HG03025 (cell line): ENCODE results near the gene C1RL.
"Not testable (repeated sequence)": the region's sequence is repeated elsewhere in the genome, so short reads cannot be mapped to it uniquely, and the experiment has no call there.

Experiments
- ATAC-seq: cut with Tn5 transposase; IDR thresholded peaks from one replicate; pipeline ENCODE4 v1.9.1; 2021; ENCODE audit warnings: mild to moderate bottlenecking, moderate library complexity; ENCODE audit not compliant: unreplicated experiment, low FRiP score

The C1RL gene

GRCh38 chr12:7068994-7069346 lies 40.0 kb downstream of the C1RL start:
- ATAC-seq, result no peak

DNA sequence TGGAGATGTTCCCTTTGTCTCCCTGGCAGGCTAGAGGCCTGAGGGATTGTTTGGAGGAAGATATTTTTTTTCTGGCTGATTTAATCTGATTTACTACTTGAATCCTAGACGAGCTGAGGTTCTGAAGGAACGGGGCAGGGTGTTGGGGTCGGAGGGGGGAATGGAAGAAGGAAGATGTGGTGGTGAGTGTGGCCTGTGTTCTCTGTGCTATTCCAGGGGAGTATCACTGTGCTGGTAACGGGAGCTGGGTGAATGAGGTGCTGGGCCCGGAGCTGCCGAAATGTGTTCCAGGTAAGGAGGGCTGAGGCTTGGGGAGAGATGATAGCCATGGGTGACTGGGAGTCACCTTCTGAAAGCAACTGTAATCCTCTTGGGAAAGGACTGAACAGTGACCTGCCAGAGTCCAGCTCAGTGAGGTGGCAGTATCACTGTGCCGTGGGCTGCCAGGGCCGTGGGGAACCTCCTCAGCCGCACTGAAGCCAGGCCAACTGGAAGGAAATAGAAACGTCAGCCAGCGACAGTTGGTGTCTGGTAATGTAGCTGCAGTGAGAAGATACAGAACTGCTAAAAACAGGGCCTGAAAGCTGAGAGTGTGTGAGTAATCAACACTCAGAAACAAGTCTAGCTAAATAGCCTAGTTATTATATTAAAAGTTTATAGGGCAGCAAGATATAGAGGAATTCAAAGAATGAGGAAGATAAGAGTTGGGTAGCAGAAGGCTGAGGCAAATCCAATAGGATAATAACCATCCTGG lies 40.6 kb downstream of the C1RL start:
- no peak for ATAC-seq

DNA sequence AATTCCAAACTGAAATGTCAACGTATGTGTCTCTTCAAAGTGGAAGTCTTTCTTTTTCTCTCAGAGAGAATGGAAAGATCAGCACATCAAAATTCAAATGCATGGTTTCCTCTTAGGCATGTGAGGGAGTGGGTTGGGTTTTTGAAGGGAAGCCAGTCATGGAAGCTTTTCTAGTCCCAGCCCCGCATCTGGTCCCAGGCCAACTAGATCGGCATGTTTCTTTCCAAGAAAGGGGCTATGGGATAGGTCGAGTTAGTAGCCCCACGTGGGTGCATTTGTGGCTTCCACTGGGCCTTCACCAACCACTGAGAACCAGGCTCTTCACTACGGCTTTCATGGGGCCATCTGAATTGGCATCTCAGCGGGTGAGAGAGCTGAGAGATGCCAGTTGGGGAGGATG lies 41.9 kb downstream of the C1RL start:
- no peak for ATAC-seq

DNA sequence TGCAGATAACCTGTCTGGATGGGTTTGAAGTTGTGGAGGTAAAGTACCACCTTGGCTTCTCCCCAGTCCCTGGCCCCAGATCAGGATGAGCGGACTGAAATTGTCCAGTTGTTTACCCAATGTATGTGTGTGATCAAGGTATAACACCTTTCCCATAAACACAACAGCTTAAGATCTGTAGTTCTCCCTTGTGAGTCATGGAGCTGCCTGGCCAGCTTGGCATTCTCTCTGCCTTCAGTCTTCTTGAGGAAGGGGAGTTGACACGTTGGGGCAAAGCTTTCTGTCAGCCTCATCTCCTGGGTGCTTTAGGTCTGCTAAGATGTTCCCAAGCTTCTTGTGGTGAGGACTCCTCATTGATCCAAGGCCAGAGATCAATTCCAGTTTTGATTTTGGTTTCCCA lies 42.4 kb downstream of the C1RL start:
- ATAC-seq, result no peak

DNA sequence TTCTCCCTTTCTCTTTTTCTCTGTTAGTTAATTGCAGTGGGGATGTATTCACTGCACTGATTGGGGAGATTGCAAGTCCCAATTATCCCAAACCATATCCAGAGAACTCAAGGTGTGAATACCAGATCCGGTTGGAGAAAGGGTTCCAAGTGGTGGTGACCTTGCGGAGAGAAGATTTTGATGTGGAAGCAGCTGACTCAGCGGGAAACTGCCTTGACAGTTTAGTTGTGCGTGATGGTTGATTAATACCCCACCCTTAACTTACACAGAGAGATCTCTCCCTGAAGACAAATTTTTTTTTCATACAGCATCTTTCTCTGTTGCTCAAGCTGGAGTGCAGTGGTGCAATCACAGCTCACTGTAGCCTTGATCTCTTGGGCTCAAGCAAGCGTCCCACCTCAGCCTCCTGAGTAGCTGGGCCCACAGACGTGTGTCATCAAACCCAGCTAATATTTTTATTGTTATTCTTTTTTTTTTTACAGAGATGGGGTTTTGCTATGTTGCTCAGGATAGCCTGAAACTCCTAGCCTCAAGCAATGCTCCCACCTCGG lies 43.9 kb downstream of the C1RL start:
- ATAC-seq, result no peak

- no peak for ATAC-seq
Observed at GRCh38 chr12:7064516-7064915, 44.5 kb downstream of the C1RL start.

DNA sequence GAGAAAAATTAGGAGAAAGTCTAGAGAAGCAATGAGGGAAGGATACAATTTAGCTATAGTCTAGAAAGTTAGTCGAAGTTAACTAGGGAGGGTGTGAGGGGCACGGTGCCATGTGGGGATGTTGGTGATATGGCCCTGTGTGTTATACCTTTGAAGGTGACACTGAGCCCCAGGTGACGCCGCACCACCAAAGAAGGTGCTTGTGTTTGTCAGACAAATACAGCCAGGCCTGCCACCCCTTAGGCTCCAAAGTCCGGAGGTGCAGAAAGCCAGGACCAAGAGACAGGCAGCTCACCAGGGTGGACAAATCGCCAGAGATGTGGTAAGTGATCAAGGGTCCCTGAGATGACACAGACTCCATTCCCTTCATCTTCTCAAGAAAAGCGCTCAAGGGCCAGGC lies 47.4 kb downstream of the C1RL start:
- ATAC-seq, result no peak

GRCh38 chr12:7061138-7061537 lies 47.9 kb downstream of the C1RL start:
- ATAC-seq, result no peak

- no peak for ATAC-seq
Observed at GRCh38 chr12:7060353-7060954, 48.6 kb downstream of the C1RL start, which contains the start of gene C1S. Gene C1S, plus strand, starts transcription at chr12:7060718. Its CDS starts 1,195 bp downstream, at chr12:7061913.

DNA sequence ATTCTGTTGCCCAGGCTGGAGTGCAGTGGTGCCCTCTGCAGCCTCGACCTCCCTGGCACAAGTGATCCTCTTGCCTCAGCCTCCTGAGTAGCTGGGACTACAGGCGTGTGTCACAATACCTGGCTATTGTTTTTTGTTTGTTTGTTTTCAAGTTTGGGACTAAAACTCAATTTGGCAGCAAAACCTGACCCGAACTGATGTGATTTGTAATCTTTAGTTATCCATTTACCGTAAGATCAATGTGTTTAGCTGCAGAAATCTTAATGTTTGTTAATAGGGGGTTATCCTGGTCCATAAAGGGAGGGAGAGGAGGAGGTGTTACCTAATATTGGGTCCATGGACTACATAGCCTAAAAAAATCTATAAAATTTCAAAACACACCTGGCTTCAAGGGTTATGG lies 49.2 kb downstream of the C1RL start:
- ATAC-seq, result no peak

- no peak for ATAC-seq
Observed at GRCh38 chr12:7058850-7059395, 50.1 kb downstream of the C1RL start.

DNA sequence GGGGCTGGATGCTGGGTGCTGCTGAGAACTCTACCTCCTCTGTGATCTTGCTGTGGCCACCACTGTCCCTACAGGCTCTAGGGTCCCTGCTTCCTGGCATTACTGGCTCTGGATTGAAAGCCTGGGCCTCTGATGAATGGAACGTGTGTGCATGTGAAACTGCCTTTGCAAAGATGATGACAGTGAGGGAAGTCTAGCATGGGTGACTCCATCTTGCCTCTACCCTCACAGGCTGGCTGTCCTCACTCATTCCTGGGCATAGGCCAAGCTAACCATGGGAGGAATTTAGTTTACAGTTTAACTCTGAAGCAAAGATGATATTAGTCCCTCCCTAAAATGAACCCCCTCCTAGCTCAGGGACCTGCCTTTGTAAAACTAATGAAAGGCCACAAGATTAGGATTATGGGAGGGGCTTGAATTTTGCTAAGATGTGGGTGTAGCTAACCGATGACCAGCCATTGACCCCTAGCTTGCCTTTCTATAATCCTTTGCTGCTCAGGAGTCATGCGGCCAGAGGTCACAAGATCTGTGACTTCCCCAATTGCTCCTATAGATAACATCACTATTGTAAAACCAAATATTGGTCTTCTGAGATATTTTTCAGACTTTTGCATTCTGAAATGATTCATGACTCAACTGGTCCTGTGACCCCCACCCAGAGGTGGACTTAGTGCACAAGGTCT lies 50.7 kb downstream of the C1RL start:
- ATAC-seq, result no peak

- not testable (repeated sequence) for ATAC-seq
Observed at GRCh38 chr12:7055736-7056135, 53.3 kb downstream of the C1RL start.

- no peak for ATAC-seq
Observed at GRCh38 chr12:7054925-7055324, 54.1 kb downstream of the C1RL start.

DNA sequence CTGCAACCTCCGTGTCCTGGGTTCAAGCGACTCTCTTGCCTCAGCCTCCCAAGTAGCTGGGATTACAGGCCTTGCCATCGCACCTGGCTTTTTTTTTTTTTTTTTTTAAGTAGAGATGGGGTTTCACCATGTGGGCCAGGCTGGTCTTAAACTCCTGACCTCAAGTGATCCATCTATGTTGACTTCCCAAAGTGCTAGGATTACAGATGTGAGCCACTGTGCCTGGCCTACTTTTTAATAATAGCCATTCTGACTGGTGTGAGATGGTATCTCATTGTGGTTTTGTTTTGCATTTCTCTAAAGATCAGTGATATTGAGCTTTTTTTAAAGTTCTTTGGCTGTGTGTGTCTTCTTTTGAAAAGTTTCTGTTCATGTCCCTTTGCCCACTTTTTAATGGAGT lies 59.0 kb downstream of the C1RL start:
- not testable (repeated sequence) for ATAC-seq

- ATAC-seq, result not testable (repeated sequence)
Observed at GRCh38 chr12:7049445-7049951, 59.5 kb downstream of the C1RL start.

- ATAC-seq, result no peak
Observed at GRCh38 chr12:7047306-7047705, 61.7 kb downstream of the C1RL start.

GRCh38 chr12:7046383-7047105 lies 62.5 kb downstream of the C1RL start:
- no peak for ATAC-seq

DNA sequence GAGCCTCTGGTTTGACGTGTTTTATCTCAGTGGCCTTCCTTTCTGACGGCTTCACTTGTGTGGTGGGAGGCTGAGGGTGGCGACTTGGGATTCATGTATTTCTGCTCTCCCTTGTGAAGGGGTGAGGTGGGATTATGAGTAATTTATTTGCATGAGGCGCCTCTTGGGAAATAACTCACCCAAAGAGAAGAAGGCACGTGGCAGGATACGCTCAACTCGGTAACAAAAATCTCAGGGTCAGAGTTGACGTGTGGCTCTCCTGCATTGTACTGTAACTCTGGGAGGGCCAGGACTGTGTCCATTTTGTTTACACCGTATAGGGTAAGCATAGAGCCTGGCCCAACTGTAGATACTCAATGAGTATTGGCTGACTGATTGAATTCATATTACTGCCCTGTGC lies 63.1 kb downstream of the C1RL start:
- ATAC-seq, result no peak
